ENCODE measurements around the gene GOLT1B. TPM values are rescaled to one million over a fixed set of nuclear protein-coding genes. Genes with fewer than 3 reads are reported as not detected.

GOLT1B gene
- total RNA-seq, 3 donors from 2014 or later (not counting 1 experiment from before 2014, with no cell fraction given), result 30.9 to 38.0 (median 33.1) TPM

- no peak overlapping the region for H3K27ac ChIP-seq (ENCODE audit: low read length)
- no peak for DNase-seq
- Mint-ChIP-seq H3K9me3 (no peaks in the 10 kb centered on the region), H3K4me3 (no peak overlapping the region), H3K27ac (no peak overlapping the region), H3K27me3 (ENCODE audit: low read depth in 2 of 2) (no peaks in the 10 kb centered on the region), H3K4me1 (no peaks in the 10 kb centered on the region), H3K36me3 (no peaks in the 10 kb centered on the region)
- no peaks in the 10 kb centered on the region for H3K4me1 ChIP-seq (ENCODE audit: control insufficient read depth, insufficient read depth, low read length)
- H3K9me3 ChIP-seq (ENCODE audit: control insufficient read depth, insufficient read depth, low read length), result no peaks in the 10 kb centered on the region
- intact Hi-C loops (cut with micrococcal nuclease), result no loop called here
- no peak for ATAC-seq
- no peak overlapping the region for H3K4me3 ChIP-seq (ENCODE audit: low read length)
- H3K36me3 ChIP-seq (ENCODE audit: control insufficient read depth, insufficient read depth, low read length), result peaks cover 57% of the 10 kb centered on the region
- 100% methylated on average over 2 of the region's 2 CpGs for WGBS (ENCODE audit: insufficient coverage)
- no peaks in the 10 kb centered on the region for H3K27me3 ChIP-seq (ENCODE audit: control insufficient read depth, insufficient read depth, low read length)
- no peak for TF ChIP-seq CTCF (IDR thresholded peaks at IDR 0.05)
These were observed 14.7 kb downstream of the GOLT1B start for GRCh38 chr12:21516281-21516680.

- Histone ChIP-seq H3K27me3 (ENCODE audit: control insufficient read depth, insufficient read depth, low read length) (no peaks in the 10 kb centered on the region), H3K4me1 (ENCODE audit: control insufficient read depth, insufficient read depth, low read length) (no peaks in the 10 kb centered on the region), H3K4me3 (ENCODE audit: low read length) (no peak overlapping the region), H3K36me3 (ENCODE audit: control insufficient read depth, insufficient read depth, low read length) (peaks cover 39% of the 10 kb centered on the region), H3K9me3 (ENCODE audit: control insufficient read depth, insufficient read depth, low read length) (no peaks in the 10 kb centered on the region), H3K27ac (ENCODE audit: low read length) (no peak overlapping the region)
- no peak for TF ChIP-seq CTCF (IDR thresholded peaks at IDR 0.05)
- Mint-ChIP-seq H3K27me3 (ENCODE audit: low read depth in 2 of 2) (no peaks in the 10 kb centered on the region), H3K27ac (no peak overlapping the region), H3K36me3 (no peaks in the 10 kb centered on the region), H3K4me1 (no peaks in the 10 kb centered on the region), H3K4me3 (no peak overlapping the region), H3K9me3 (no peaks in the 10 kb centered on the region)
- DNase-seq (no peak), ATAC-seq (no peak)
- intact Hi-C loops (cut with micrococcal nuclease), result no loop called here
- 85% methylated on average over 1 of the region's 3 CpGs for WGBS (ENCODE audit: insufficient coverage)
These were observed 16.9 kb downstream of the GOLT1B start for GRCh38 chr12:21518451-21518850.

GRCh38 chr12:21521541-21521940 lies 20.0 kb downstream of the GOLT1B start:
- Histone ChIP-seq H3K27ac (ENCODE audit: low read length) (no peak overlapping the region), H3K36me3 (ENCODE audit: control insufficient read depth, insufficient read depth, low read length) (peaks cover 11% of the 10 kb centered on the region), H3K4me1 (ENCODE audit: control insufficient read depth, insufficient read depth, low read length) (no peaks in the 10 kb centered on the region), H3K27me3 (ENCODE audit: control insufficient read depth, insufficient read depth, low read length) (peaks cover 6% of the 10 kb centered on the region), H3K4me3 (ENCODE audit: low read length) (no peak overlapping the region), H3K9me3 (ENCODE audit: control insufficient read depth, insufficient read depth, low read length) (no peaks in the 10 kb centered on the region)
- H3K27ac Mint-ChIP-seq, result no peak overlapping the region
- DNase-seq, result no peak
- no peak overlapping the region for H3K4me3 Mint-ChIP-seq
- peaks cover 0 to 5% of the 10 kb centered on the region in 2 donors for H3K9me3 Mint-ChIP-seq
- no peaks in the 10 kb centered on the region for H3K36me3 Mint-ChIP-seq
- intact Hi-C loops (cut with micrococcal nuclease), result no loop called here
- H3K27me3 Mint-ChIP-seq (ENCODE audit: low read depth in 2 of 2), result peaks cover 8 to 20% of the 10 kb centered on the region in 2 donors
- ATAC-seq, result no peak
- 95% methylated on average over 1 of the region's 1 CpG for WGBS (ENCODE audit: insufficient coverage)
- no peak for TF ChIP-seq CTCF (IDR thresholded peaks at IDR 0.05)
- H3K4me1 Mint-ChIP-seq, result no peaks in the 10 kb centered on the region

GRCh38 chr12:21523148-21523547 lies 21.6 kb downstream of the GOLT1B start:
- no peaks in the 10 kb centered on the region for H3K9me3 ChIP-seq (ENCODE audit: control insufficient read depth, insufficient read depth, low read length)

More at GRCh38 chr12:21523148-21523547, 21.6 kb downstream of the GOLT1B start:
- ATAC-seq (no peak), DNase-seq (no peak)
- Histone ChIP-seq H3K36me3 (ENCODE audit: control insufficient read depth, insufficient read depth, low read length) (peaks cover 3% of the 10 kb centered on the region), H3K27me3 (ENCODE audit: control insufficient read depth, insufficient read depth, low read length) (peaks cover 17% of the 10 kb centered on the region), H3K4me1 (ENCODE audit: control insufficient read depth, insufficient read depth, low read length) (peaks cover 8% of the 10 kb centered on the region), H3K27ac (ENCODE audit: low read length) (no peak overlapping the region), H3K4me3 (ENCODE audit: low read length) (no peak overlapping the region)
- Mint-ChIP-seq H3K4me1 (no peaks in the 10 kb centered on the region), H3K9me3 (peaks cover 0 to 5% of the 10 kb centered on the region in 2 donors), H3K36me3 (no peaks in the 10 kb centered on the region), H3K4me3 (no peak overlapping the region), H3K27ac (no peak overlapping the region), H3K27me3 (ENCODE audit: low read depth in 2 of 2) (peaks cover 13 to 27% of the 10 kb centered on the region in 2 donors)
- intact Hi-C loops (cut with micrococcal nuclease), result no loop called here
- TF ChIP-seq CTCF (IDR thresholded peaks at IDR 0.05), result no peak

Data from natural killer cell (primary cell).